ENCODE data around the gene KPNA3. TPM values are rescaled to one million over a fixed set of nuclear protein-coding genes. Genes with fewer than 3 reads are reported as not detected.

Gene KPNA3
- polyA plus RNA-seq, 1 of the 3 experiments (the other 2 are of a cell fraction): 11.3 TPM

DNA sequence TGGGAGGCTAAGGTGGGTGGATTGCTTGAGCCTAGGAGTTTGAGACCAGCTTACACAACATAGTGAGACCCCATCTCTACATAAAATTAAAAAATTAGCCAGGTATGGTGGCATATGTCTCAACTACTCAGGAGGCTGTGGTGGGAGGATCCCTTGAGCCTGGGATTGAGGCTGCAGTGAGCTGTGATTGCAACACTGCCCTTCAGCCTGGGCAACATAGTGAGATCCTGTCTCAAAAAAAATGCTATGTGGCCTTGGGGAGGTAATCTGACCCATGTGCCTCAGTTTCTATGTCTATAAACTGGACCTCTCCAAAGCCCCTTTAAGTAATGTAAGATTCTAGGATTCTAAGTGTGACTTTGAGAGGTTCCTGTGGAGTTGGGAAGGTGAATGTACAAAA lies 139.0 kb downstream of the KPNA3 start (continued):
- TF ChIP-seq EP300 (IDR thresholded peaks at IDR 0.05; ENCODE audit: borderline replicate concordance in 1 of 2, low read depth in 1 of 2, low read length in 1 of 2): no peak
- TF ChIP-seq, protein P1, sequence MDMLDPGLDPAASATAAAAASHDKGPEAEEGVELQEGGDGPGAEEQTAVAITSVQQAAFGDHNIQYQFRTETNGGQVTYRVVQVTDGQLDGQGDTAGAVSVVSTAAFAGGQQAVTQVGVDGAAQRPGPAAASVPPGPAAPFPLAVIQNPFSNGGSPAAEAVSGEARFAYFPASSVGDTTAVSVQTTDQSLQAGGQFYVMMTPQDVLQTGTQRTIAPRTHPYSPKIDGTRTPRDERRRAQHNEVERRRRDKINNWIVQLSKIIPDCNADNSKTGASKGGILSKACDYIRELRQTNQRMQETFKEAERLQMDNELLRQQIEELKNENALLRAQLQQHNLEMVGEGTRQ (IDR thresholded peaks at IDR 0.05; ENCODE audit: borderline replicate concordance, low read depth, low read length): no peak
- TF ChIP-seq, protein P2, sequence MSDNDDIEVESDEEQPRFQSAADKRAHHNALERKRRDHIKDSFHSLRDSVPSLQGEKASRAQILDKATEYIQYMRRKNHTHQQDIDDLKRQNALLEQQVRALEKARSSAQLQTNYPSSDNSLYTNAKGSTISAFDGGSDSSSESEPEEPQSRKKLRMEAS (IDR thresholded peaks at IDR 0.05; ENCODE audit: low read depth): no peak
- no peak for TF ChIP-seq FOXJ3 (CRISPR knock-in tag; IDR thresholded peaks at IDR 0.05)
- no peak for TF ChIP-seq RAD21 (IDR thresholded peaks at IDR 0.05; ENCODE audit: low read length)
- TF ChIP-seq MEF2A (IDR thresholded peaks at IDR 0.05; ENCODE audit: borderline replicate concordance, low read depth): no peak
- no peak for TF ChIP-seq RCOR1 (IDR thresholded peaks at IDR 0.05; ENCODE audit: low read length)
- TF ChIP-seq, protein P3, sequence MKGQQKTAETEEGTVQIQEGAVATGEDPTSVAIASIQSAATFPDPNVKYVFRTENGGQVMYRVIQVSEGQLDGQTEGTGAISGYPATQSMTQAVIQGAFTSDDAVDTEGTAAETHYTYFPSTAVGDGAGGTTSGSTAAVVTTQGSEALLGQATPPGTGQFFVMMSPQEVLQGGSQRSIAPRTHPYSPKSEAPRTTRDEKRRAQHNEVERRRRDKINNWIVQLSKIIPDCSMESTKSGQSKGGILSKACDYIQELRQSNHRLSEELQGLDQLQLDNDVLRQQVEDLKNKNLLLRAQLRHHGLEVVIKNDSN (IDR thresholded peaks at IDR 0.05; ENCODE audit: borderline replicate concordance, low read depth): no peak
- TF ChIP-seq POLR2AphosphoS5 (IDR thresholded peaks at IDR 0.05; ENCODE audit: low read depth, low read length): no peak
- TF ChIP-seq YY1 (IDR thresholded peaks at IDR 0.05; ENCODE audit: low read depth): no peak
- TF ChIP-seq, protein P4, sequence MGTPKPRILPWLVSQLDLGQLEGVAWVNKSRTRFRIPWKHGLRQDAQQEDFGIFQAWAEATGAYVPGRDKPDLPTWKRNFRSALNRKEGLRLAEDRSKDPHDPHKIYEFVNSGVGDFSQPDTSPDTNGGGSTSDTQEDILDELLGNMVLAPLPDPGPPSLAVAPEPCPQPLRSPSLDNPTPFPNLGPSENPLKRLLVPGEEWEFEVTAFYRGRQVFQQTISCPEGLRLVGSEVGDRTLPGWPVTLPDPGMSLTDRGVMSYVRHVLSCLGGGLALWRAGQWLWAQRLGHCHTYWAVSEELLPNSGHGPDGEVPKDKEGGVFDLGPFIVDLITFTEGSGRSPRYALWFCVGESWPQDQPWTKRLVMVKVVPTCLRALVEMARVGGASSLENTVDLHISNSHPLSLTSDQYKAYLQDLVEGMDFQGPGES (IDR thresholded peaks at IDR 0.05; ENCODE audit: low read depth, low read length): no peak
- no peak for TF ChIP-seq NRF1 (IDR thresholded peaks at IDR 0.05; ENCODE audit: low read depth, low read length)

DNA sequence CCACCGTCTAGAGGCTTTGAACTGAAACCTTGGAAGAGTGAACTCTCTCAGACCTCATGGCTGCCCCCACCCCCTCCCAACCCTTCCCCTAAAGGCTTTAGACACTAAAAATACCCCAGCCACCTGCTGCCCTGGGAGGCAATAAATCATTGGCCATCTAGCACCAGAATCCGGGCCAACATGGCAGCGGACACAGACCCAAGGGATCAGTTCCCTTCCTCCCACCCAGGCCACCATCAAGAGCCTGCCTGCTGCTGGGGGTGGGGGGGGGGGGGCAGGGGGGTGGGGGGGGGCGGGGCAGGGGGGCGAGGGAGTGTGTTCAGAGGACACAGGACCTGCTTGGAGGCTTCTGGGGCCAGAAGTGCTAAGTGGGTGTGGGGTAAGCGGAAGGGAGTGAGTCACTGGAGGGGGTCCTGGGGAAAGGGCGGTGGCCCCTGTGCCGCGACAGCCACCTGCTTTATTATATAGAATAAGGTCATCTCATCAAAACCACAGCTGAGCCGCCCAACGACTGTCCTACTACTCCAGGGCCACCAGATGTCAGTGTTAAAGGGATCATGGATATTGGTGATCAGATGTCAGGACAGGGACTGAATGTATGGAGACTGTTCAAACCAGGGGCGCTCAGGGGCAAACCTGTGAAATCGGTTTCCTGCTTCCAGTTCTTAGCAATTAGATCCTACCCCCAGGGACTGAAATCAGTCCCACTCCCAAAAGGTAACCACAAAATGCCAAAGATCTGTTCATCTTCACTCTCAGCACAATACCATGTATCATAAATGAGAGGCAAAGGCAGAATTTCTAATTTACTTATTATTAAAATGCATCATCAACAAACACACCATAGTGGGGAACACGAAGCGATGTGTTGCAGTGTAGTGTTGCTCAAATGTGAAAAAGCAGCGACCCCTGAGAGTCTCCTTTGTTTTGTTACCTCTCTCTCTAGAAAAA lies 139.9 kb downstream of the KPNA3 start:
- 68% methylated on average over 11 of the region's 16 CpGs for WGBS (ENCODE audit: low lambda C conversion rate)
- no peaks in the 10 kb centered on the region for H4K20me1 ChIP-seq (ENCODE audit: insufficient read depth)
- no peaks in the 10 kb centered on the region for H3K79me2 ChIP-seq (ENCODE audit: insufficient read depth)
- H3K9ac ChIP-seq: no peak overlapping the region
- H3K9me3 ChIP-seq: no peaks in the 10 kb centered on the region
- peaks cover 7% of the 10 kb centered on the region for H3F3A ChIP-seq (replicated peaks; ENCODE audit: insufficient read depth)
- peak overlapping the region in 1 of 2 experiments; percentile 32; a peak in 1 of 4 replicates for H3K4me3 ChIP-seq (ENCODE audit: low read depth in 2 of 2, low read length in 1 of 2)
- H3K27me3 ChIP-seq (ENCODE audit: insufficient read depth): no peaks in the 10 kb centered on the region
- TF ChIP-seq RAD21 (IDR thresholded peaks at IDR 0.05; ENCODE audit: low read length) (peak; percentile 61), RXRA (IDR thresholded peaks at IDR 0.05; ENCODE audit: borderline replicate concordance, low read depth) (no peak), SMC3 (IDR thresholded peaks at IDR 0.05; ENCODE audit: low read depth, low read length) (peak; percentile 53)
- TF ChIP-seq, protein P5, sequence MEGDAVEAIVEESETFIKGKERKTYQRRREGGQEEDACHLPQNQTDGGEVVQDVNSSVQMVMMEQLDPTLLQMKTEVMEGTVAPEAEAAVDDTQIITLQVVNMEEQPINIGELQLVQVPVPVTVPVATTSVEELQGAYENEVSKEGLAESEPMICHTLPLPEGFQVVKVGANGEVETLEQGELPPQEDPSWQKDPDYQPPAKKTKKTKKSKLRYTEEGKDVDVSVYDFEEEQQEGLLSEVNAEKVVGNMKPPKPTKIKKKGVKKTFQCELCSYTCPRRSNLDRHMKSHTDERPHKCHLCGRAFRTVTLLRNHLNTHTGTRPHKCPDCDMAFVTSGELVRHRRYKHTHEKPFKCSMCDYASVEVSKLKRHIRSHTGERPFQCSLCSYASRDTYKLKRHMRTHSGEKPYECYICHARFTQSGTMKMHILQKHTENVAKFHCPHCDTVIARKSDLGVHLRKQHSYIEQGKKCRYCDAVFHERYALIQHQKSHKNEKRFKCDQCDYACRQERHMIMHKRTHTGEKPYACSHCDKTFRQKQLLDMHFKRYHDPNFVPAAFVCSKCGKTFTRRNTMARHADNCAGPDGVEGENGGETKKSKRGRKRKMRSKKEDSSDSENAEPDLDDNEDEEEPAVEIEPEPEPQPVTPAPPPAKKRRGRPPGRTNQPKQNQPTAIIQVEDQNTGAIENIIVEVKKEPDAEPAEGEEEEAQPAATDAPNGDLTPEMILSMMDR (IDR thresholded peaks at IDR 0.05): peak; percentile 53
- POLR2A ChIA-PET: no interaction called here
- no peak overlapping the region for H2AFZ ChIP-seq (ENCODE audit: low read depth)
- no peaks in the 10 kb centered on the region for H3K9me2 ChIP-seq
- H3K4me1 ChIP-seq (ENCODE audit: control insufficient read depth in 1 of 2, insufficient read depth in 2 of 2, low read depth in 1 of 2, low read length in 1 of 2): no peaks in the 10 kb centered on the region; a peak in 1 of 4 replicates
- no peak overlapping the region for H3K4me2 ChIP-seq
- peak; percentile 76 for DNase-seq
- CTCF ChIA-PET: interaction anchor here (0.7 to 1.2 kb wide), 3 partner anchors 15 to 699 kb away, joined by 3 to 4 read pairs (median 3); no protein-coding TSS in a partner anchor
- no peak overlapping the region for H3K27ac ChIP-seq (ENCODE audit: low read depth in 2 of 2, low read length in 1 of 2)
- peaks cover 0 to 3% of the 10 kb centered on the region in 2 experiments for H3K36me3 ChIP-seq (replicated peaks in 1 of 2; ENCODE audit: control insufficient read depth in 1 of 2, insufficient read depth in 2 of 2, low read length in 1 of 2)

All from SK-N-SH (cell line).